Measurements from ENCODE around the gene WDR73. TPM values are rescaled to one million over a fixed set of nuclear protein-coding genes. Genes with fewer than 3 reads are reported as not detected.

The WDR73 gene
- total and polyA plus RNA-seq, 2 of the 4 experiments (the other 2 are of a cell fraction), result 21.5 to 25.5 TPM

DNA sequence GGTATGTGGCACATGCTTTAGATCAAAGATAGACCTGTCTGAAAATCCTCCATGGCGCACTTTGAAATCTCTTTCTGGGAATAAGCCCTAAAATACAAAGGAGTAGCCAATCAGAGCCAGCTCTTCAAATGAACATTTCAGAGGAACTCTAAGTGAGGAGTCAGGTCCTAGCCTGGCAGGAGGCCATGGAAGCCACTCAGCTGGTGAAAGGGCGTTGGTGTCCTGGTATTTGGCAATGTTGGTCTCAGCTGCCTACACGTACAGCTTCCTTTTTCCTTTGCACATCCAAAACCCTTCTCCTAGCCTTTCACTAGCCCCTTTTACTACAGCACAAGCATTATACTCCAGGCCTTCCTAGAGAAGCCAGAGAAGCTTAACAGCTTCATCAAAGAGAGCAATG lies 5.5 kb downstream of the WDR73 start:
- DNase-seq (no peak), ATAC-seq (ENCODE audit: low read depth) (no peak)
- CTCF ChIA-PET, result no interaction called here
- no peak overlapping the region for H2AFZ ChIP-seq (replicated peaks; ENCODE audit: low read length, poor library complexity)
- H3K27ac ChIP-seq (ENCODE audit: insufficient read depth, low read length), result no peak overlapping the region
- H3K18ac ChIP-seq (ENCODE audit: low read depth, low read length), result no peak overlapping the region
- H4K8ac ChIP-seq (ENCODE audit: low read depth in 2 of 2, low read length in 2 of 2), result no peak overlapping the region
- H2BK15ac ChIP-seq (ENCODE audit: low read depth, low read length), result no peak overlapping the region
- no peak overlapping the region for H3K4me3 ChIP-seq (ENCODE audit: insufficient read depth, low read depth, low read length)
- no peaks in the 10 kb centered on the region for H3K9me3 ChIP-seq (ENCODE audit: control insufficient read depth, insufficient read depth, low read length)
- intact Hi-C loops (cut with micrococcal nuclease), result no loop called here
- H3K4me1 ChIP-seq (ENCODE audit: control insufficient read depth, insufficient read depth, low read length), result peaks cover 3% of the 10 kb centered on the region
- WGBS, 2 experiments (ENCODE audit: extremely low coverage in 2 of 2, insufficient read length in 1 of 2), result no CpG with 5 or more reads among the region's 3 CpGs
- no peak overlapping the region for H2BK5ac ChIP-seq (ENCODE audit: low read depth, low read length, poor library complexity, severe bottlenecking)
- peaks cover 26 to 48% of the 10 kb centered on the region in 2 experiments for H3K79me1 ChIP-seq (ENCODE audit: low read depth in 1 of 2, low read length in 2 of 2)
- H3K27me3 ChIP-seq (ENCODE audit: control insufficient read depth, insufficient read depth, low read length), result no peaks in the 10 kb centered on the region
- H4K20me1 ChIP-seq (ENCODE audit: insufficient read depth, low read length), result peaks cover 5% of the 10 kb centered on the region; the same call in 1 of the 2 replicates
- peaks cover 9% of the 10 kb centered on the region for H3K9me1 ChIP-seq (ENCODE audit: insufficient read depth, low read length)
- POLR2A ChIA-PET (ENCODE audit: unreplicated experiment), result interaction anchor here (0.6 kb wide), 1 partner anchor 24 kb away, joined by 12 read pairs; no protein-coding TSS in a partner anchor
- dilution Hi-C loops (cut with HindIII; ENCODE audit: low sequenced_read_pairs, unreplicated experiment), result no loop called here
- H2BK20ac ChIP-seq (ENCODE audit: low read depth, low read length), result no peak overlapping the region
- H4K91ac ChIP-seq (ENCODE audit: insufficient read depth, low read depth, low read length), result no peak overlapping the region
- no TSS peak for BruUV-seq (replicated peaks)
- no peak overlapping the region for H3K4me2 ChIP-seq (ENCODE audit: low read depth, low read length)
- H2AK5ac ChIP-seq (ENCODE audit: low read depth, low read length), result no peak overlapping the region
- H3K9ac ChIP-seq (ENCODE audit: low read depth, low read length), result no peak overlapping the region
- TF ChIP-seq CEBPB (IDR thresholded peaks at IDR 0.05; ENCODE audit: low read depth, low read length) (no peak), FOS (IDR thresholded peaks at IDR 0.05; ENCODE audit: low read depth, low read length) (no peak), MXI1 (IDR thresholded peaks at IDR 0.05; ENCODE audit: borderline replicate concordance, low read depth, low read length) (no peak), RCOR1 (IDR thresholded peaks at IDR 0.05; ENCODE audit: insufficient replicate concordance, low read length) (no peak), MAFK (IDR thresholded peaks at IDR 0.05; ENCODE audit: low read depth, low read length) (no peak), RAD21 (IDR thresholded peaks at IDR 0.05; ENCODE audit: low read length) (no peak), BHLHE40 (IDR thresholded peaks at IDR 0.05; ENCODE audit: low read depth, low read length) (no peak), RFX5 (IDR thresholded peaks at IDR 0.05; ENCODE audit: low read depth, low read length) (no peak), CHD1 (IDR thresholded peaks at IDR 0.05; ENCODE audit: low read depth, low read length) (no peak)
- TF ChIP-seq, protein P1, sequence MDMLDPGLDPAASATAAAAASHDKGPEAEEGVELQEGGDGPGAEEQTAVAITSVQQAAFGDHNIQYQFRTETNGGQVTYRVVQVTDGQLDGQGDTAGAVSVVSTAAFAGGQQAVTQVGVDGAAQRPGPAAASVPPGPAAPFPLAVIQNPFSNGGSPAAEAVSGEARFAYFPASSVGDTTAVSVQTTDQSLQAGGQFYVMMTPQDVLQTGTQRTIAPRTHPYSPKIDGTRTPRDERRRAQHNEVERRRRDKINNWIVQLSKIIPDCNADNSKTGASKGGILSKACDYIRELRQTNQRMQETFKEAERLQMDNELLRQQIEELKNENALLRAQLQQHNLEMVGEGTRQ (IDR thresholded peaks at IDR 0.05; ENCODE audit: low read depth, low read length), result no peak
- TF ChIP-seq, protein P2, sequence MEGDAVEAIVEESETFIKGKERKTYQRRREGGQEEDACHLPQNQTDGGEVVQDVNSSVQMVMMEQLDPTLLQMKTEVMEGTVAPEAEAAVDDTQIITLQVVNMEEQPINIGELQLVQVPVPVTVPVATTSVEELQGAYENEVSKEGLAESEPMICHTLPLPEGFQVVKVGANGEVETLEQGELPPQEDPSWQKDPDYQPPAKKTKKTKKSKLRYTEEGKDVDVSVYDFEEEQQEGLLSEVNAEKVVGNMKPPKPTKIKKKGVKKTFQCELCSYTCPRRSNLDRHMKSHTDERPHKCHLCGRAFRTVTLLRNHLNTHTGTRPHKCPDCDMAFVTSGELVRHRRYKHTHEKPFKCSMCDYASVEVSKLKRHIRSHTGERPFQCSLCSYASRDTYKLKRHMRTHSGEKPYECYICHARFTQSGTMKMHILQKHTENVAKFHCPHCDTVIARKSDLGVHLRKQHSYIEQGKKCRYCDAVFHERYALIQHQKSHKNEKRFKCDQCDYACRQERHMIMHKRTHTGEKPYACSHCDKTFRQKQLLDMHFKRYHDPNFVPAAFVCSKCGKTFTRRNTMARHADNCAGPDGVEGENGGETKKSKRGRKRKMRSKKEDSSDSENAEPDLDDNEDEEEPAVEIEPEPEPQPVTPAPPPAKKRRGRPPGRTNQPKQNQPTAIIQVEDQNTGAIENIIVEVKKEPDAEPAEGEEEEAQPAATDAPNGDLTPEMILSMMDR (conservative IDR thresholded peaks at IDR 0.05; ENCODE audit: low read depth, low read length), result no peak
- H3K36me3 ChIP-seq (ENCODE audit: control insufficient read depth, insufficient read depth, low read length), result peaks cover 53% of the 10 kb centered on the region
- in situ Hi-C loops (cut with MboI; ENCODE audit: low sequenced_read_pairs), result no loop called here
- no peak overlapping the region for H2AK9ac ChIP-seq (replicated peaks; ENCODE audit: low read depth, low read length, poor library complexity)
- H3K14ac ChIP-seq (replicated peaks; ENCODE audit: low read depth, low read length), result no peak overlapping the region
- no peak overlapping the region for H3K56ac ChIP-seq (ENCODE audit: extremely low read depth, insufficient read depth, low read length)
- H3K4ac ChIP-seq (ENCODE audit: low read depth, low read length), result no peak overlapping the region
- no peak overlapping the region for H3K23ac ChIP-seq (ENCODE audit: low read depth, low read length)
- H2BK120ac ChIP-seq (ENCODE audit: low read depth, low read length), result no peak overlapping the region
- no peak overlapping the region for H4K5ac ChIP-seq (ENCODE audit: low read depth, low read length)
